Activated CD8-positive, alpha-beta memory T cell treated with anti-CD3 and anti-CD28 coated beads for 1 hour (primary cell): ENCODE data around the gene RAMP1.

Source experiments
- DNase-seq, 2 donors: peaks; one replicate each; pipeline ENCODE4 v3.0.0-alpha.2; 2020; ENCODE audit warnings: low read depth in 1 of 2; ENCODE audit errors: extremely low read depth in 1 of 2

Gene RAMP1

DNA sequence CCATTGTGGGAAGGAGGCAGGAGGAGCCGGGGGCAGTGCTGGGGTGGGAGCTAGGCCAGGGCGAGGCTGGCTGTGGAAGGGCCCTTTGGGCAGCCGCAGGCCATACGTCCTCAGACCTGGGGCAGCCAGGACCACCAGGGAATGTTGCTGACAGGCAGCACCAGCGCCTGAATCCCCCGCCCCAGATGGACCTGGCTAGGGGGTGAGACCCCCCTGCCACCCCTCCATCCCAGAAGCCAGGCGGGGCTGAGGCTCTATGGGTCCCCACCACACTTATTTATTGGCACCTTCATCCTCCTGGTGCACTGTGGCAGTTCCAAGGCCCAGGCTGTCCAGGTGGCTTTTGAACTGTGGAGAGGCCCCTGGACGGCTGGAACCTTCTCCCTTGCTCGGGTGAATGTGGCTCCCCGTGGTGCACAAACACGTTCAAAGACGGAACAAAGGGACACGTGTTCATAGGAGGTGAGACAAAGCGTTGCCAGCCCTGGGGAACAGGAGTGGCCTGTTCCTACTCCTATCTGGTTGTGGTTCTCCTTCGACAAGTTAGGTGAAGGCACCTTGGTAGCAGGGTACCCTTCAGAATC is 35.1 kb downstream of the RAMP1 start:
- DNase-seq = no peak

DNA sequence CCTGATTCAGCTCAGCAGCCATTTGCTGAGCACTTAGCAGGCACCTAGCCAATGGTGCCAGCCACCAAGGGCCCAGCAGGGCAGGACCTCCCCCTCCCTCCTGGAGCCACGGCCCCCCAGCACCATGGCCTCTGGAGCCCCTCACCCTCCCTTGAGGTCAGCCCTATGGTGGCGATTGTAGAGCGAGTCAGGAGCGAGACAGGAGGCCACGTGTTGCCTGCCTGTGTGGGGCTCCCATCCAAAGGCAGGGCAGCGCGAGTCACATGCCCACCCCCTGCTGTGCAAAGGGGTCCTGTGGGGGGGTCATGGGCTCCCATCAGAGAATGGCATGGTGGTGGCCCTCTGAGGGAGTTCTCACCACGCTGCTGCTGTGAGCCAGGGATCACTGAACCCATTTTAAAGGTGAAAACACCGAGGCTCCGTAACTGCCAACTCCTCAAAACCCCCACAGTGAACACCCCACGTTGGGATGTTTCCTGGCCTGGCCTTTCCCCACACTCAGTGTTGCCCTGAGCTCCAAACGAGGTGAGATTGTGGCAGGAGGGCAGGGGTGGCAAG is 35.6 kb downstream of the RAMP1 start:
- no peak for DNase-seq

DNA sequence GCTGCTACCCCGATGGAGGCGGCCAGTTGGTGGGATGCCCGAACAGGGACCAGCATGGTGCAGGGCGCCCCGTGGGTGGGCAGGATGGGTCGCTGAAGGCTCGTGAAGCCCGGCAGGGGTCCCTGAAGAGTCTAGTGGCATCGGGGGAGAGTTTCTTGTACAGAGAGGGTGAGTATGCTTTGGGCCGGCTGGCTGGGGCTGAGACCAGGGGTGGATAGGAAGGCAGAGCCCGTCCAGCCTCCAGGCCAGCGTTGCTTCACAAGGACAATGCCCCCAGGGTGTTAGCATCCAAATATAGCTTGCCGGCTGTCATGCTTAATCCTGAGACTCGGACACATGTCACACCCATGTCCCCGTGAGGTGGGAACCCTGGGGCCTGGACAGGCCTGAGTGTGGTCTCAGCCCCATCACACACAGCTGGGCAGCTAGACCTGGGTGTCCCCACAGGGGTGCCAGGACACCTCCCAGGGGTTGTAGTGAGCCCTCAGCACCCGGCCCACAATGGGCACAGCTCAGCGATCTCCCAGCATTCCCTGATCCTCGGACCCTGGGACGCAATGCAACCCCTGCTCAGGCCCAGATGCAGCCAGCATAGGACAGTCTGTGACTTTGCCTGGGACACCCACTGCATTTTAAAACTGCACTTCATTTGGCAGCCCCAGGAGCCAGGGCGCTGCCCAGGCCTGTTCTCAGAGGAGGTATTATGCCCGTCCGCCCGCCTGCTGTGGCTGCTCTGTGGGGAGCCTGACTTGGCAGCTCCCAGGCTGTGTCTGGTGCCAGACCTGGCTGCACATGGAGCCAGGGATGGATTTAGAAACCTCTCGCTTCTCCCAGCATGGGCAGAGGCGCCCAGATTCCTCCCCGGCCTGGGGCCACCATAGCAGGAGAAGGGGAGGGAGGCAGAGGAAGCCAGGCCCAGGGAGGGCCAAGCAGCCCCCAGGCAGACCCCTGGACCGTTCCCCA is 36.4 kb downstream of the RAMP1 start:
- DNase-seq = no peak

DNA sequence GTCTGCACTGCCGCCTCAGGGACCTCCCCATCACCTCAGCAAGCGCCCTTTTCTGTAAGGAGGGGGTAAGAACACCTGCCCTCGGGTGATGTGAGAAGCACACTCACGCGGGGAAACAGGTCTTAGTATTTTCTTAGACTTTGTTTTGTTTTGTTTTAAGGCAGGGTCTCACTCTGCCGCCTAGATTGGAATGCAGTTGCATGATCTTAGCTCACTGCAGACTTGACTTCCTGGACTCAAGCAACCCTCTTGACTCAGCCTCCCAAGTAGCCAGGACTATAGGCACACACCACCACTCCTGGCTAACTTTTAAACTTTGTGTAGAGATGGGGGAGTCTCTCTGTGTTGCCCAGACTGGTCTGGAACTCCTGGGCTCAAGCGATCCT is 37.1 kb downstream of the RAMP1 start:
- no peak for DNase-seq

DNA sequence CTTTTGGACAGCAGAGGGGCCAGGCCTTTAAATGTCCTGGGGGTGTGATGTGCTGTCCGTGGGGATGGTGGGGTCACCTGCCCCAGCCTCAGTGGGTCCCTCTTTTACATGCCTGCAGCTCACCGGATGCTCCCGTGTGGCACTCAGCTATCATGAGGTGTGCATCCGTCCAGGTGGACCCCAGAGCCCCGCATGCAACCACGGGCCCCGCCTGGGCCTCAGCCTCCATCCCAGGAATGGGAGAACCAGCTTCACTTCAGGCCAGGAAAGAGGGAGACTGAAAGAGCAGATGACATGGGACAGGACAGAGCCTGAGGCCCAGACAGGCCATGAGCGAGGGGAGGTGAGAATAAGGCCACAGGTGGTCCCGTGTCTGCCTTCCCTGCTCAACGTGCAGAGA is 37.5 kb downstream of the RAMP1 start:
- DNase-seq = no peak

DNA sequence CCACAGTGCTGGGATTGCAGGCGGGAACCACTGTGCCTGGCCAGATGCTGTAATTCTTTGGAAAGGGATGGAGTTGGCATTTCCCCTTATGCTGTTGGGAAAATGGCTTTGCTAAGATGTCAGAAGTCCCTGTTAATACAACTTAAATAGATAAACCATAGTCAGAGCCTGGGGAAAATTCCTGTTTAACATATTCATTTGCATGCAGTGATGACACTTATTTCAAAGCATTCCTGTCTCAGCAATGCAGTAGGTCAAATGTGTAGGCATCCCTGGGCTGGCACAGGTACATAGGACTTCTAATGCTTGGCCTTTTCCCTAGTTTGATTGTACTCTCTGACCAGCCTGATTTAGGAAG is 38.6 kb downstream of the RAMP1 start:
- no peak for DNase-seq

DNA sequence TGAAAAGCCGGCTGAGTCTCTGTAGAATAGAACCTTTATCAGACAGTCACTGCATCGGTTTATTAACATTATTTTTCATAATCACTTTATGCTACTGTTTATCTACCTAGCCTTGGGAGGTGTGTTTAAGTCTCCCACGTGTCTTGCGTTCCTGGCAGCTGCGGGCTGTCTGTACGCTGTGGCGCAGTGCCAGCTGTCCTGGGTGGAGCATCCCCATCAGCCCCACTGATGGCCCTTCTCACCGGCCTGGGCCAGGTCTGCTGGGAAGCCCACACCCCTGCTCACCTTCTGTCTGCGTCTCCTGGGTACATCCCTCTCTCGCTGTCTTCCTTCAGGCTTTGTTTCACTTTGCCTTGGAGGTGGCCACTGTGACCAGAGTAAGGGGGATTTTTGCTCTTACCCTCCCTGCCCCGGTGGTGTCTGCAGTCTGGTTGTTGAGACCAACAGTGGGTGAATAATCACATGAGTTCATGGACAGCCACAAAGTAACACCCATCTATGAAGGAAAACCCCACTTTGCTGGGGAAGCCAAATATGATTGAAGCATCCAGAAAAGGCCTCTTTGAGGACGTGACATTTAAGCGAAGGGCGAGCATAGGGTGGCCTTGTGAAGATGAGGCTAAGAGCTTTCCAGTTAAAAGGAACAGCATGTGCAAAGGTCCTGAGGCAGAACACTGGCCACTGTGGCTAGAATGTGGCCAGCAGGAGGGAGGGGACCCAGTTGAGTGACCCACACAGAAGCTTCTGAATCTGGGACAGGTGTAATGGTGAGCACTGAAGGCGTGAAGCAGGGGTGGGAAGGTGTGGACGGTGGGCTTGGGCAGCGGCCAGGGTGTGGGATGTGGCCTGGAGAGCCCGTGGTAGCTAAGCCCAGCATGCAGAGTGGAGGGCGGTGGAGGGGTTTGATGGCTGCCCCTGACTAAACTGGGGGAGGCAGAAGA is 41.7 kb downstream of the RAMP1 start:
- DNase-seq = no peak

DNA sequence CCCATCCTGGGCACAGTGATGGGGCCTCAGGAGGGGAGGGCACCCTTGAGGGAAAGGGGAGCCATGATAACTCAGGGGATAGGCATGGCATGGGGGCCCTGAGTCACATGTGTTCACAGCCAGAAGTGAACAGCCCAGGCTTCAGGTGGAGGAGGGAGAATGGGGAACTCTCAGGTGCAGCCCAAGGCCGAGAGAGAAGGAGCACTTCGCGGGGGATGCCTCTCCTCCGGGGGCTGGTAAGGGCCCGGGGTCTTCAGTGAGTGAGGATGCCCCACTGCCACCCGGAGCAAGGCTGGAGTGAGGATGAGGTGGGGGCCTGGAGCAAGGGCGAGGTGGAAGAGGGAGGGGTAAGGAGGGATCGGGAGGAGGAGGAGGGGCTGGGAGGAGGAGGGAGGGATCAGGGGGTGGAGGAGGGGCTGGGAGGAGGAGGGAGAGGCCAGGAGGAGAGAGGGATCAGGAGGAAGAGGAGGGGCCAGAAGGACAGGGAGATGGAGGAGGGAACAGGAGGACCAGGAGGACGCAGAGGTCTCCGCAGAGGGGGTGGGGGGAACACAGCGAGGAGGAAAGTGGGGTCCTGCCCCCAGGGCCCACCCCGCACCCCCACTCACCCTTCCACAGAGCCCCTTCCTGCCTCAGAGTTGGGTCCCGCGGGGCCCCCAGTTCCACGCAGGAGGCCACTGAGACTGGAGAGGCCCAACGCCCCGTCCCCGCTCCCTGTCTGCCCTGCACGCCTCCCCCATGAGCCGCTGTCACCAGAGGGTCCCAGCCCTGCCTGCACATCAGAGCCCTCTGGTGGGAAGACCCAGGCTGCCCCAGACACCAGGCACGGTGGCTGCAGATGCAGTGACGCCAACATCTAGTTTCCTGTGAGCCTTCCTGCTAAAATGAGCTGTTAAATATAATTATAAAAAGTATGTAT is 42.8 kb downstream of the RAMP1 start:
- DNase-seq = no peak

DNA sequence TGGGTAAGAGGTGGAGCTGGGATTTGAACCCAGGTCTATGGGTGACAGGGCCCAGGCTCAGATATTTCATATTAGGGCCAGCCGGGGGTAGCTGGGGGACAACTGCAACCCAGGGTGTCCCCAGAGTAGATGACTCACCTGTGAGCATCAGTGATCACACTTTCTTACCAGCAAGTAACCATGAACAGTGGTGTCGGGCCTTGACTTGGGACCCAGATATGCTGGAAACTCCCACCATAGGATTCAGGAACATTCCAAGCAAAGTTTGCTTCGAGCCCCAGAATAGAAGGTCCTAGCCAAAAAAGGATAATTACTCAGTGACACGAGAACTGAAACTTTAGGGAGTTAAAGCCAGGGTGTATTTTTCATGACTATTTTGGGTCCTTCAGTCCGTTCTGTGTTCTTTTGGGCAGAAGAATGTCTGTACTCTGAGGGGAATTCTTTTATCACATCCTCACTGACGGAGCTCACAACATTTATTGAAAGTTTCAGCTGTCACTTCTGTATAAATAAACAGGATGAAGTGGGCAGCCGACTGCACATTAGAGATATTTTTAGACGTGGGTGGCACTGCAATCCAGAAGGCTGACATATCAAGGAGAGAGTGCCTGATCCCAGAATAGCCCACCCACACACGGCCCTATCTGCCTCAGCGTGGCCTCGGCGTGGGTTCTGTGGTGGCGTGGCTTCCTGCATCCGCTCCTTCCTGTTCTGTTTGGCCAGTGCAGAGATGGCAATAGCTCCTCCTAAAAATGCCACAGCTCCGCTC is 45.6 kb downstream of the RAMP1 start:
- no peak for DNase-seq

DNA sequence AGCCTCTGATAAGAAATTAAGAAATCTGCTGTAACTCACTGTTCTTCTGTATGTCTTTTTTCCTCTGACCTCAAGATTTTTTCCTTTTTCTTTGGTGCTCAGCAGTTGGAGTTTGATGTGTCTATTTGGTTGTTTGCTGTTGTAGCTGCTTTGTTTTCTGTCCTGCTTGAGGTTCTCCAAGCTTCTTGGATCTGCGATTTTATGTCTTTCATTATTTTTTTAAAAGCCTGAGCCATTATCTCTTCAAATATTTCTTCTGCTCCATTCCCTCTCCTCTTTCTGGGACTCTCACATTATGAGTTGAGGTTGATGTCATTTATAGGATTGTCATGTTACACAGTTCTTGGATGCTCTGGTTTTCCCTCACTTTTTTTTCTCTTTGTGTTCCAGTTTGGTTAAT is 47.7 kb downstream of the RAMP1 start:
- no peak for DNase-seq

DNA sequence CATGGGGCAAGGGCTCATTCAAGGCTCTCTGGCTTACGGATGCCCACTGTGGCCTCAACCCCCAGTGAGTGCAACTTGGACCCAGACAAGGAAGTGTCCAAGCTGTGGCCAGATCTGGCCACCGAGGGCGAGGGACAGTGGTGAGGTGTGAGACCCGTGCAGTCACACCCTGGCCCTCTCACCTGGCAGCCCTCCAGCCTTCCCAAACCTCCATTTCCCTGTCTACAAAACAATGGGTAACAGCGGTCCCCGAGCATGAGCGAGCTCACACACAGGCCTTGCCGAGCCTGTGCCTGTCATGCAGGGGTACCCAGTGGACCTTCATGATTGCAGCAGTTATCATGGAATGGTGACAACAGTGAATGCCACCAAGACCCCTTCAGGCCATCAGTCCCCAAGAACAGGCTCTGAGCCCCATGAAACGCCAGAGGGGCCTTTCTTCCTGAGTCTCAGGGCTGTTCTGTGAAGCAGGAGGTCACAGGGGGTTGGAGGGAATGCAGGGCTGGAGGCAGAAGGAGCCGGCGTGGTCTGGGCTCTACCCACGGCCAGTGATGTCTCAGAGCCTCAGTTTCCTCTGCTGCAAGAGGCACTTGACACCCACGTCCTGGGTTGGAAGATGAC is 49.8 kb downstream of the RAMP1 start:
- DNase-seq = no peak

DNA sequence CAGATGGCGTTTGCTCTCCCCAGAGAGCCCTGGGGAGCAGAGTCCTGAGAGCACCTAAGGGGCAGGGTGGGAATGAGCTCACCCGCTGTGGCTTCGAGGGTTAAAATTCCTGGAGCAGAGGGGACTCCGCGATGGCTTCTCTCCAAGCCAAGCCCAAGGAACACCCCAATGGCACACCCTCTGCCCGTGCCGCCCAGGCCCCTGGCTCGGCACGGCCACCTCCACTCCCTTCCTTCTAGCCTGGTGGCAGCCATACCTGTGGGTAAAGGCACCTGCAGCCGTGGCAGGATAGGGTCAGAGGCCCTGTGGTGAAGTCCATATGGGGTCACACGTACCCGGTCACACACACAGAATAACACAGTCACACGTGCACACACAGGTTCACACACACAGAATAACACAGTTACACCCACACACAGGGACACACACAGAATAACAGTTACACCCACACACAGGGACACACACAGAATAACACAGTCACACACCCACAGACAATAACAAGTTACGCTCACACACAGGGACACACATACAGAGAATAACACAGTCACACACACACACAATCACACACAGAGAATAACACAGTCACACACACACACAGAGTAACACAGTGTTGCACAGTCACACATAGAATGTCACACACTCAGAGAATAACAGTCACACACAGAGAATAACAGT is 50.5 kb downstream of the RAMP1 start:
- DNase-seq = no peak

DNA sequence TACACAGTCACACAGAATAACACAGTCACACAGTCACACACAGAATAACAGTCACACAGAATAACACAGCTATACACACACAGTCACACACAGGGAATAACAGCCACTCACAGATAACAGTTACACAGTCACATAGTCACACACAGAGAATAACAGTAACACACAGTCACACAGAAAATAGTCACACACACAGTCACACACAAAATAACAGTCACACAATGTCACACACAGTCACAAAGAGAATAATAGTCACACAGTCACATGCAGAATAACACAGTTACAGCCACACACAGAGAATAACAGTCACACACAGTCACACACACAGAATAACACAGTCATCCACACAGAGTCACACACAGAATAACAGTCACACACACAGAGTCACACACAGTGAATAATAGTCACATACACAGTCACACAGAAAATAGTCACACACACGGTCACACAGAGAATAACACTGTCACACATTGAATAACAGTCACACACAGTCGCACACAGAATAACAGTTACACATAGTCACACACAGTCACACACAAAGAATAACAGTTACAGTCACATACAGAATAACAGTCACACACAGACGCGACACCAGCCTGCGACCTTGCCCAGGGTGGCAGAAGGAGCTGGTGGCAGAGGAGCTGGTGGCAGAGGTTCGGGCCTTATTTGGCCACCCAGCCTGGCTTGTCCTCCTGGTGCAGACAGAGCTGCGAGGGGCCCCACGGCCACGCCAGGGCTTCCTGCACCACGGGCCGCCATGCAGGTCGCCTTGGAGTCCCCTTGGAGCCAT is 51.3 kb downstream of the RAMP1 start:
- DNase-seq = no peak

DNA sequence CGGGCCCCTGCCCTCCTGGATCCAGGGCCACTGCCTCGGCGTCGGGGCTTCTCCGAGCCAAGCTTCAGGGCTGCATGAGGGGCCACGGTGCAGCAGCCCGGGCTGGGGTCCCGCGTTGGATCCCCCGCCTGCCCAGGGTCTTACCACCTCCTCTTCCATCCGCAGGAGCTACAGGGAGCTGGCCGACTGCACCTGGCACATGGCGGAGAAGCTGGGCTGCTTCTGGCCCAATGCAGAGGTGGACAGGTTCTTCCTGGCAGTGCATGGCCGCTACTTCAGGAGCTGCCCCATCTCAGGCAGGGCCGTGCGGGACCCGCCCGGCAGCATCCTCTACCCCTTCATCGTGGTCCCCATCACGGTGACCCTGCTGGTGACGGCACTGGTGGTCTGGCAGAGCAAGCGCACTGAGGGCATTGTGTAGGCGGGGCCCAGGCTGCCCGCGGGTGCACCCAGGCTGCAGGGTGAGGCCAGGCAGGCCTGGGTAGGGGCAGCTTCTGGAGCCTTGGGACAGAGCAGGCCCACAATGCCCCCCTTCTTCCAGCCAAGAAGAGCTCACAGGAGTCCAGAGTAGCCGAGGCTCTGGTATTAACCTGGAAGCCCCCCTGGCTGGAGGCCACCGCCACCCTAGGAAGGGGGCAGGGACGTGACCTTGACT is 52.1 kb downstream of the RAMP1 start:
- no peak for DNase-seq

DNA sequence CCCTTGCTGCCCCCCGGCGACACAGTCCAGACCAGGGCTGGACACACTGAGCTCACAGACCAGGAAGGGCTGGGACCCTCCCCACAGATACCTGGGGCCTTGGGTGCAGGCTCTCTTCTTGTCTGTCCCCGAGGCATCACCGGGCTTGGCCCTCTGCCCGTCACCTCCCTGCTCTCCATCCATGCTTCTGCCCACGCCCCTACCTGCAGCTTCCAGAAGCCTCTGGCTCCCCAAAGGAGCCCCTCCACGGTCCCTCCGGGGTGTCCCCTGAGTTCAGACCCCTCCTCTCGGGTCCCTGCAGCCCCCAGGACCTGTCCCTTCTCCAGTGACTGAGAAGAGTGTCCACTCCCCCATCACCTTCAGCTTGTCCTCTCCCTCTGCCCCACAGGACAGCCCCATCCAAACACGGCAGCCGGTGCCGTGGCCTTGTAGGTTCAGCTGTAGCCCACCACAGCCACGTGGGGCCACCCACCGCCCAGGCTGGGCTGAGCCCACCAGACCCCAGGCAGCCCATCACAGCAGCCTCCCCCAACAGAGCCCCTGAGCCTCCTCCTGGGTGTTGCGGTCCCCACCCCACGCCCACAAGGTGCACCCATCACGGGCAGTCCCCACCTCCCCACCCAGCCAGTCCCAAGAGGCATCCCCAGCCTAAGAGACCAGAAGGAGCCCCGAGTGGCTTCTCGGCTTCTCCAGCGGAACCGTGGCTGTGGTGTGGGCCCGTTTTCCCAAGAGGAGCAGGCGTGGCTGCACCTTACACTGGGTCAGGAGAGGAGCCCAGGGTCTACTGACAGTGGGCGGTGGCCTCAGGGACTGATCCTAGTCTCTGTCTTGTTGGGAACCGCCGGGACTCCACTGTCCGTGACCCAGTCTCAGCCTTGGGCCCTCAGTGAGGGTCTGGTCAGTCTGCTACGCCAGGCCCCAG is 53.1 kb downstream of the RAMP1 start:
- DNase-seq = no peak
